Amygdala (tissue), 56 donors: Measurements from ENCODE around the gene SLC41A3.

Experiments
- DNase-seq, 56 donors: peaks; one replicate each; lab custom pipeline; 2025; lab: John Stamatoyannopoulos, UW

SLC41A3 gene

GRCh38 chr3:126121074-126121473, 37.1 kb upstream of the SLC41A3 start:
- DNase-seq = no peak

DNA sequence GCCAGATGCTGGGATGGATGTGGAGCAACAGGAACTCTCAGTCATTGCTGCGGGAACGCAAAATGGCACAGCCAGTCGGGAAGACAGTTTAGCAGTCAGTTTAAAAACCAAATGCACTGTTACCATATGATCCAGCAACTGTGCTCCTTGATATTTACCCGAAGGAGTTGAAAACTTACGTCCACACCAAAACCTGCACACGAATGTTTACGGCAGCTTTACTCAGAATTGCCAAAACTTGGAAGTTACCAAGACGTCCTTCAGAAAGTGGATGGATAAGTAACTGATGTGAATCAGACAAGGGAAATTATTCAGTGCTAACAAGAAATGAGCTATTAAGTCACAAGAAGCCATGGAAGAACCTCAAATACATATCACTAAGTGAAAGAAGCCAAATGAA, 36.1 kb upstream of the SLC41A3 start:
- DNase-seq = no peak

DNA sequence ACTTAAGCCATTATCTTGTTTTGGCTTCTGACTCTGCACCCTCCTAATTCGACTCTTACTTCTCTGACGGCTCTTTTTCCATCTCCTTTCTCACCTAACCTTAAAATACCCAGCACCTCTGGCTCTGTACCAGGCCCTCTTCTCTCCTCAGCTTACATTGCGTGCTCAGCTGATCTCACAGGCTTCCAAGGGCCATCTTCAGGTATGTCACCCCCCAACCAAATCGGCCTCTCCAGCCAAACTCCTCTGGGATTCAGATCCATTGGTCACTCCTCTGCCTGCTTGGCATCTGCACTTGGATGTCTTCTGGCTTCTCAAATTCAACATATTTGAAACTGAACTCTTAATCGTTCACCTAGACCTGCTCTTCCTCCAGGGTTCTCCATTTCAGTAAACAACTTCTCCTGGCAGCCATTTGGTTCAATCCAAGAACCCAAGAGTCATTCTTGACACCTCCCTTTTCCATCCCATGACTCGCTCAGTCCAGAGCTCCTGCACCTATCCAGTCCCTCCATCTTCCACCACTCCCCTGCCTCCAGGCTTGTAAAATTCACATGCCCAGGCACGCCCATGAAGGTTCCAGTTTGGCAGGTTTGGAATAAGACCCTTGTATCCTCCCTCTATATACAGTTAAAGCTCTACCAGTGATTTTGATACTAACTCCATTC, 35.2 kb upstream of the SLC41A3 start:
- DNase-seq = no peak

GRCh38 chr3:126118591-126118990, 34.7 kb upstream of the SLC41A3 start:
- no peak for DNase-seq

- DNase-seq = no peak
Observed at GRCh38 chr3:126117786-126118185, 33.9 kb upstream of the SLC41A3 start.

DNA sequence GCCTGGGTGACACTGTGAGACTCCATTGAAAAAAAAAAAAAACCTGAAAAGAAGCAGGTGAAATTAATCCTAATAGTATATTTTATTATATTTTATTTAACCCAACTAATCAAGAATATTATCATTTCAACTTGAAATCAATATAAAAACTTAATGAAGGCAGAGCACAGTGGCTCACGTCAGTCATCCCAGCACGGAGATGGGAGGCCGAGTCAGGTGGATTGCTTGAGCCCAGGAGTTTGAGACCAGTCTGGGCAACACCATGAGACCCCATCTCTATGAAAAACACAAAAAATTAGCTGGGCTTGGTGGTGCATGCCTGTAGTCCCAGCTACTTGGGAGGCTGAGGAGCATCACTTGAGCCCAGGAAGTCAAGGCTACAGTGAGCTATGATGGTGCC, 33.3 kb upstream of the SLC41A3 start:
- no peak for DNase-seq

DNA sequence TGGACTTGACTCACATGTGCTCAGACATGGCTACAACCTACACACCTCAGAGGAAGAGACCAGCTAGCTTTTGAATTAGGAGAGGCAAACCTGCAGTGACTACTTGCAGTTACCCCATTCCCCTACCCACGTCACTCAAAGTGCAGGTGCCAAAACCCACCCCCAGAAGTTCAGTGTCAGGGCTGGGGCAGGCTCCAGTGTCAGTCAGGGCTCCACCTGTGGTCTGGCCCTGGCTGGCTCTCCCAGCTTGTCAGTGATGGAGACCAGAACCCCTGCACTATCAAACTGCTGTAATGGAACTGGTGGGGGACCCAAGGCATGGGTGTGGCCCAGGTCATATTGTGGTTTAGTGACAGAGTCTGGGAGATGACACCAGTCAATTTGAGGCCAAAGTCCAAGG, 32.6 kb upstream of the SLC41A3 start:
- DNase-seq = no peak

GRCh38 chr3:126114443-126115386, 30.8 kb upstream of the SLC41A3 start:
- no peak for DNase-seq

- DNase-seq = no peak
Observed at GRCh38 chr3:126113733-126114442, 30.0 kb upstream of the SLC41A3 start.

GRCh38 chr3:126113238-126113555, 29.3 kb upstream of the SLC41A3 start:
- DNase-seq = no peak

DNA sequence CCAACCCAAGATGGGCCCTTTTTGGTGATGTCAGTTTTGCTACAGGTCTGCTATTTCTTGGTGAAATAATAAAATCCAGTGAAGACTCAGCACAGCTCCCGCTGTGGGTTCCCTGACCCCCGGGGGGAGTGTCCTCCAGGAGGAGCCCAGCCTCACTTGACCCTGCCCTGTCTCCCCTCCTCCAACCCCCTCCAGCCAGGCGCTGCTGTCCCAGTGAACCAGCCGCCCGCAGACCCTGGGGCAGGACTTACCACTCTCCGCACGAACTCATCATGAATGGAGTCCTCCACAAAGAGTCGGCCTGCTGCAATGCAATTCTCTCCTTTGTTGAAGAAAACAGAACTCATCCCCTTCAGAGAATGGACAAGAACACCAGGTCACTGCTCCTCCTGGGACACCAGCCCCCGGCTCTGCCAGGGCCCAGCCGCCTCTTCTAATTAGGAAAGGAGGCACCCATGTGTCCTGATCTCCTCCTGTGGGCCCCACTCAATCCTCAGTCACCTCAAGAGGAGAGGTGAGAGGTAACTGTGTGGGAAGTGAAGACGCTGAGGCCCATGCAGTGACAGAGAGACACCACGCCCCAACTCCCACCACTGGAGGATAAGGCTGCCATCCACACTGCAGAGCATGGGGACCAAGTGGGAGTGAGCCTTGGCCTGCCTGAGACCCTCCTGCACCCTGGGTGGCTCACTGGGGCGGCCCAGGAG, 28.8 kb upstream of the SLC41A3 start:
- DNase-seq = no peak

- no peak for DNase-seq
Observed at GRCh38 chr3:126111566-126112475, 27.9 kb upstream of the SLC41A3 start.

DNA sequence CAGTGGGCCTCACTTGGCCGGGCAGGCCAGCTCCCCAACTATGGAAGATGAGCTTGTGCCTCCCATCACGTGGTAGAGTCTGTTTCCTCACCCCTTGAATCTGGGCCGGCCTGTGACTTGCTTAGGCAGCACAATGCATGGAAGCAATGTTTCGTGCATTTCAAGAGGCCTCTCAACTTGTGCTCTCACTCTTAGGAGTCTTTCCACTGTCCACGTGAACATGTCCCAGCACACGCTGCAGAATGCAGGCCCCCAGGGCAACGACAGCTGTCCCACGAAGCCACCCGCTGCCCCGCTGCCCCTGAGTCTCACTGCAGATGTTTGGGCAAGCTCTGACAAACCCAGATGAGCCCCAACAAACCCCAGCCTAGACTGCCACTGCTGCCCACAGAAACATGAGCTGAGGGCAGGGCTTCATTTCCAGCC, 27.2 kb upstream of the SLC41A3 start:
- no peak for DNase-seq

DNA sequence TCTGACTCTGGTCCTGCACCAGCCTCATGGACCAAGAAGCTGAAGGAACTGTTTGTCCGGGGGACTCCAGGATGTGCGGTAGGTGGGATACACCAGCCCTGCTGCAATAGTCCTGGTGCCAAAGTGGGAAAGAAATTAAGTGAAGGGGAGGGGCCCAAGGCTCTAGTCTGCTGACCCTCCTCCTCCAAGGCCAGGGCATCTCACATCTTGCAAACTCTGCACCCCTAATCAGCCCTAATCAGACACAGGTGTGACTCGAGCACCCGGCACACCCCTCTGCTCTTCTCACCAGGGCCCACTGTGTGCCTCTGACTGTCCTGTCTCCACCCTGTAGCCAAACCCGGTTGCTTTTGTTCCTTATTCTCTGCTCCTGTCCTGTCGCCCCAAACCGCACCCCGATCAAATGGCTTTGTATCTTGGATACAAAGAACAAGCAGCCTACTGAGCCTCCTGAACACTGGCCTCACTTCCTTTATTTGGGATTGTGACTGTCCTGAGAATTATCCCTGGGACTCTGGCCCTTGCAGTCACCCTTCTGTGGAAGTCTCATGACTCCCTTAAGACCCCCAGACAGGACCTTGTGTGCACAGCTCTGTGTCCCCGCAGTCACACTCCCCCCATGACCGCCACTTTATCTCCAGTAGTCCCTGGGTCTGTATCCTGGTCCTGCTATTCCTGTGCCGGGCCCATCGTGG, 26.7 kb upstream of the SLC41A3 start:
- no peak for DNase-seq

- no peak for DNase-seq
Observed at GRCh38 chr3:126109880-126110235, 25.9 kb upstream of the SLC41A3 start.

- no peak for DNase-seq
Observed at GRCh38 chr3:126109146-126109879, 25.4 kb upstream of the SLC41A3 start.

GRCh38 chr3:126108676-126109050, 24.7 kb upstream of the SLC41A3 start:
- DNase-seq = no peak

- DNase-seq = no peak
Observed at GRCh38 chr3:126107957-126108675, 24.2 kb upstream of the SLC41A3 start.
